ENCODE data around the gene MEAK7.

DNA sequence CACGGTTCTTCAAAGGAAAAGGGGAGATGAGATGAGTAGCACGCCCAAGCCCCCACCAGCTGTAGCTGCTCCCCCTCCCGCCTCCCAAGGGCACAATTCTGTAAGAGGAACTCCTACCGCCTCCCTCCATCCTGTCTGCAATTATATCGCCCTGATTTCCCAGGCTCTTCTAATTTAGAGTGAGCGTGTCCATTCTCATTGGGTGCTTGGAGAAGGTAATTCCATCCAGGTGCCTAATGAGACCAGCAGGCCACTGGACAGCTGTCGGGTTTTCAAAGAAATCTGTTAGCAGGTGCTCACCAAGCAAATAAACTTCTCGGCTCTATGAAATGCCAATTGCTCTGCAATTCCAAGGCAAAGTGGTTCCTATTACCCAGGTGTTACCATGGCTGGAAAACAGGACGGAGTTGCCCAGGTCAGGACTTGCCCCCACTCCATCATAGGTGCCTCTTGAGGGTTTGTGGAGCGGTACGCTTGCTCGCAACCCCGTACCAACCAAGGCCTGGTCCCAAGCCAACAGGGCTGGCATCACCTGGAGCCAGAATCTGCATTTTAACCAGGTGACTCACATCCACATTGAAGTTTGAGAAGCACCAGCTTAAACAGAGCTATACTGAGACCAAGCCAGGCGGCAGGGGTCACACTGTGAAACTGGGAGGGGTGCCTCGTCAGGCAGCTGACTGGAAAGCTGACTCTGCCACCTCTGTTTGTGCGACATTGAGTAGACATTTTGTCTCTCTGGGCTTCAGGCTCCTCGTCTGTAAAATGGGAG, 16.5 kb upstream of the MEAK7 start:
- TF ChIP-seq CTCF (IDR thresholded peaks at IDR 0.05; ENCODE audit: low read depth, low read length) (no peak), POLR2A (IDR thresholded peaks at IDR 0.05; ENCODE audit: extremely low read depth, insufficient read length) (no peak), MAX (IDR thresholded peaks at IDR 0.05; ENCODE audit: low read depth, low read length) (no peak)

Measured in NB4 (cell line).